ENCODE measurements around the gene ZNF575. TPM values are rescaled to one million over a fixed set of nuclear protein-coding genes. Genes with fewer than 3 reads are reported as not detected.

ZNF575 gene
- total RNA-seq, 1 experiment from 2014 or later, result 0.13 TPM

GRCh38 chr19:43555185-43555770, 22.3 kb downstream of the ZNF575 start:
- H3K36me3 Mint-ChIP-seq, result peaks cover 24% of the 10 kb centered on the region
- peaks cover 7% of the 10 kb centered on the region for H3K4me1 Mint-ChIP-seq
- CTCF ChIA-PET, result interaction anchor here (0.5 to 7.7 kb wide), 49 partner anchors 8 to 275 kb away, joined by 3 to 152 read pairs (median 7); partner anchors contain the start of genes ETHE1, IRGQ, PINLYP and XRCC1
- no peak for TF ChIP-seq NFYB (CRISPR knock-in tag; conservative IDR thresholded peaks at IDR 0.05; ENCODE audit: low read depth)
- TF ChIP-seq ZNF263 (CRISPR knock-in tag; IDR thresholded peaks at IDR 0.05; ENCODE audit: low read depth), result no peak
- peak; percentile 64 for TF ChIP-seq CTCF (IDR thresholded peaks at IDR 0.05)
- no peaks in the 10 kb centered on the region for H3K27me3 Mint-ChIP-seq (ENCODE audit: low read depth)
- POLR2A ChIA-PET, result interaction anchor here (1.2 to 1.8 kb wide), 3 partner anchors 20 to 39 kb away, joined by 6 to 8 read pairs (median 6); partner anchors contain the start of gene ZNF575
- no peaks in the 10 kb centered on the region for H3K9me3 Mint-ChIP-seq
- peak overlapping the region; percentile 84 for H3K27ac Mint-ChIP-seq
- DNase-seq (ENCODE audit: low spot score) (peak; percentile 92), ATAC-seq (peak; percentile 98)
- no peak overlapping the region for H3K4me3 Mint-ChIP-seq

DNA sequence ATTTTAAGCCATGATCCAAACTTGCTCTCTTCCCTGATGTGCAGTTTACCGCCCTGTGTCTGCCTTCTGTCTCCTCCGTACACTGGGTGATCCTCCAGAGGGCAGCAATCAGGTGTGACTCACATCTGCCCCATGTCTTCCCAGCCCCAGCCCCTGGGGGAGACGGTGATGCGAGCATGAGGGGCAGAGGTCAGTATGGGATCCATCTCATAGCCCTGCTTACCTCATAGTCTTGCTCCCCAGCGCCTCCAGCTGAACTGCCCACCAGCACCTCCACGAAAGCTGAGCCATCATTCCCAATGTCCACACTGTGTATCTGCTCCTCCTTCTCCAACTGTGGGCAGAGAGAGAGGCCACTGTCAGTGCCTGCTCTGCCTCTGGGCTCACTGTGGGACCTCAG, 27.7 kb downstream of the ZNF575 start:
- ATAC-seq, result peak; percentile 90
- Mint-ChIP-seq H3K27ac (no peak overlapping the region; the same call in 1 of the 2 replicates), H3K4me3 (no peak overlapping the region), H3K9me3 (no peaks in the 10 kb centered on the region), H3K27me3 (ENCODE audit: low read depth) (no peaks in the 10 kb centered on the region), H3K4me1 (no peaks in the 10 kb centered on the region), H3K36me3 (peaks cover 6% of the 10 kb centered on the region; the same call in 1 of the 2 replicates)
- CTCF ChIA-PET, result interaction anchor here (0.6 to 1.0 kb wide), 2 partner anchors 25 to 34 kb away, joined by 3 to 4 read pairs; no protein-coding TSS in a partner anchor
- DNase-seq (ENCODE audit: low spot score), result peak; percentile 23
- TF ChIP-seq MYBL2 (CRISPR knock-in tag; IDR thresholded peaks at IDR 0.05) (no peak), TCF7 (CRISPR knock-in tag; IDR thresholded peaks at IDR 0.05; ENCODE audit: low read depth) (no peak), MXD4 (CRISPR knock-in tag; IDR thresholded peaks at IDR 0.05; ENCODE audit: borderline replicate concordance) (no peak), ZNF232 (CRISPR knock-in tag; IDR thresholded peaks at IDR 0.05) (no peak), NFYB (CRISPR knock-in tag; conservative IDR thresholded peaks at IDR 0.05; ENCODE audit: low read depth) (no peak), ZMAT4 (CRISPR knock-in tag; IDR thresholded peaks at IDR 0.05) (no peak), USF2 (CRISPR knock-in tag; IDR thresholded peaks at IDR 0.05) (no peak)
- TF ChIP-seq, protein P1, sequence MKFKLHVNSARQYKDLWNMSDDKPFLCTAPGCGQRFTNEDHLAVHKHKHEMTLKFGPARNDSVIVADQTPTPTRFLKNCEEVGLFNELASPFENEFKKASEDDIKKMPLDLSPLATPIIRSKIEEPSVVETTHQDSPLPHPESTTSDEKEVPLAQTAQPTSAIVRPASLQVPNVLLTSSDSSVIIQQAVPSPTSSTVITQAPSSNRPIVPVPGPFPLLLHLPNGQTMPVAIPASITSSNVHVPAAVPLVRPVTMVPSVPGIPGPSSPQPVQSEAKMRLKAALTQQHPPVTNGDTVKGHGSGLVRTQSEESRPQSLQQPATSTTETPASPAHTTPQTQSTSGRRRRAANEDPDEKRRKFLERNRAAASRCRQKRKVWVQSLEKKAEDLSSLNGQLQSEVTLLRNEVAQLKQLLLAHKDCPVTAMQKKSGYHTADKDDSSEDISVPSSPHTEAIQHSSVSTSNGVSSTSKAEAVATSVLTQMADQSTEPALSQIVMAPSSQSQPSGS (CRISPR knock-in tag; IDR thresholded peaks at IDR 0.05; ENCODE audit: borderline replicate concordance, low read depth), result no peak
- TF ChIP-seq, protein P2, sequence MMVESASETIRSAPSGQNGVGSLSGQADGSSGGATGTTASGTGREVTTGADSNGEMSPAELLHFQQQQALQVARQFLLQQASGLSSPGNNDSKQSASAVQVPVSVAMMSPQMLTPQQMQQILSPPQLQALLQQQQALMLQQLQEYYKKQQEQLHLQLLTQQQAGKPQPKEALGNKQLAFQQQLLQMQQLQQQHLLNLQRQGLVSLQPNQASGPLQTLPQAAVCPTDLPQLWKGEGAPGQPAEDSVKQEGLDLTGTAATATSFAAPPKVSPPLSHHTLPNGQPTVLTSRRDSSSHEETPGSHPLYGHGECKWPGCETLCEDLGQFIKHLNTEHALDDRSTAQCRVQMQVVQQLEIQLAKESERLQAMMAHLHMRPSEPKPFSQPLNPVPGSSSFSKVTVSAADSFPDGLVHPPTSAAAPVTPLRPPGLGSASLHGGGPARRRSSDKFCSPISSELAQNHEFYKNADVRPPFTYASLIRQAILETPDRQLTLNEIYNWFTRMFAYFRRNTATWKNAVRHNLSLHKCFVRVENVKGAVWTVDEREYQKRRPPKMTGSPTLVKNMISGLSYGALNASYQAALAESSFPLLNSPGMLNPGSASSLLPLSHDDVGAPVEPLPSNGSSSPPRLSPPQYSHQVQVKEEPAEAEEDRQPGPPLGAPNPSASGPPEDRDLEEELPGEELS (CRISPR knock-in tag; IDR thresholded peaks at IDR 0.05), result no peak
- POLR2A ChIA-PET, result interaction anchor here (1.0 to 2.2 kb wide), 2 partner anchors 19 to 35 kb away, joined by 3 to 5 read pairs; partner anchors contain the start of genes IRGQ and ZNF576

- no peak for TF ChIP-seq RELA (CRISPR knock-in tag; IDR thresholded peaks at IDR 0.05; ENCODE audit: borderline replicate concordance)
- no peak for TF ChIP-seq ESRRA (CRISPR knock-in tag; IDR thresholded peaks at IDR 0.05; ENCODE audit: borderline replicate concordance)
- no peak for TF ChIP-seq PREB (CRISPR knock-in tag; IDR thresholded peaks at IDR 0.05; ENCODE audit: borderline replicate concordance)
- no peak for TF ChIP-seq E2F5 (CRISPR knock-in tag; IDR thresholded peaks at IDR 0.05)
- TF ChIP-seq MXD4 (CRISPR knock-in tag; IDR thresholded peaks at IDR 0.05; ENCODE audit: borderline replicate concordance), result no peak
- TF ChIP-seq JAZF1 (CRISPR knock-in tag; IDR thresholded peaks at IDR 0.05), result no peak
- TF ChIP-seq, protein P3, sequence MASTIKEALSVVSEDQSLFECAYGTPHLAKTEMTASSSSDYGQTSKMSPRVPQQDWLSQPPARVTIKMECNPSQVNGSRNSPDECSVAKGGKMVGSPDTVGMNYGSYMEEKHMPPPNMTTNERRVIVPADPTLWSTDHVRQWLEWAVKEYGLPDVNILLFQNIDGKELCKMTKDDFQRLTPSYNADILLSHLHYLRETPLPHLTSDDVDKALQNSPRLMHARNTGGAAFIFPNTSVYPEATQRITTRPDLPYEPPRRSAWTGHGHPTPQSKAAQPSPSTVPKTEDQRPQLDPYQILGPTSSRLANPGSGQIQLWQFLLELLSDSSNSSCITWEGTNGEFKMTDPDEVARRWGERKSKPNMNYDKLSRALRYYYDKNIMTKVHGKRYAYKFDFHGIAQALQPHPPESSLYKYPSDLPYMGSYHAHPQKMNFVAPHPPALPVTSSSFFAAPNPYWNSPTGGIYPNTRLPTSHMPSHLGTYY (CRISPR knock-in tag; IDR thresholded peaks at IDR 0.05), result no peak
- DNase-seq (ENCODE audit: low spot score) (no peak), ATAC-seq (no peak)
- Mint-ChIP-seq H3K4me1 (no peaks in the 10 kb centered on the region), H3K4me3 (no peak overlapping the region), H3K9me3 (no peaks in the 10 kb centered on the region), H3K27ac (no peak overlapping the region; the same call in 1 of the 2 replicates), H3K36me3 (peaks cover 6% of the 10 kb centered on the region; the same call in 1 of the 2 replicates), H3K27me3 (ENCODE audit: low read depth) (no peaks in the 10 kb centered on the region)
- CTCF ChIA-PET, result interaction anchor here (0.6 to 0.8 kb wide), 3 partner anchors 33 to 1843 kb away, joined by 3 read pairs; no protein-coding TSS in a partner anchor
- POLR2A ChIA-PET, result interaction anchor here (1.0 to 2.2 kb wide), 2 partner anchors 18 to 35 kb away, joined by 3 to 5 read pairs; partner anchors contain the start of genes IRGQ and ZNF576
These were observed 28.4 kb downstream of the ZNF575 start for GRCh38 chr19:43561139-43561970.

Data from WTC11 (cell line).